GM21528 (cell line): ENCODE results near the gene RPGR.

Source experiments
- ATAC-seq: cut with Tn5 transposase; IDR thresholded peaks from one replicate; pipeline ENCODE4 v1.9.1; 2021; ENCODE audit warnings: mild to moderate bottlenecking, moderate library complexity; ENCODE audit not compliant: unreplicated experiment, low FRiP score

RPGR gene

GRCh38 chrX:38271154-38271716 lies 56.1 kb downstream of the RPGR start:
- peak; percentile 76 for ATAC-seq

- ATAC-seq = no peak
These were observed 59.3 kb downstream of the RPGR start for GRCh38 chrX:38268011-38268410.

GRCh38 chrX:38262715-38263620 lies 64.3 kb downstream of the RPGR start:
- ATAC-seq = no peak

- ATAC-seq = no peak
These were observed 67.1 kb downstream of the RPGR start for GRCh38 chrX:38260231-38260630.

- ATAC-seq = no peak
These were observed 71.3 kb downstream of the RPGR start for GRCh38 chrX:38256019-38256418.

- no peak for ATAC-seq
These were observed 77.3 kb downstream of the RPGR start for GRCh38 chrX:38249965-38250364.

- no peak for ATAC-seq
These were observed 80.3 kb downstream of the RPGR start for GRCh38 chrX:38247051-38247450.

- no peak for ATAC-seq
These were observed 86.8 kb downstream of the RPGR start for GRCh38 chrX:38240541-38240940.

GRCh38 chrX:38236901-38237615 lies 90.3 kb downstream of the RPGR start:
- ATAC-seq = no peak

- ATAC-seq = no peak
These were observed 93.2 kb downstream of the RPGR start for GRCh38 chrX:38233891-38234667.

GRCh38 chrX:38232079-38232686 lies 95.1 kb downstream of the RPGR start:
- ATAC-seq = no peak

GRCh38 chrX:38225093-38225492 lies 102.2 kb downstream of the RPGR start:
- ATAC-seq = no peak

- no peak for ATAC-seq
These were observed 103.1 kb downstream of the RPGR start for GRCh38 chrX:38224160-38224559.

GRCh38 chrX:38221391-38221929 lies 105.8 kb downstream of the RPGR start:
- ATAC-seq = no peak

- no peak for ATAC-seq
These were observed 106.6 kb downstream of the RPGR start, which contains the start of gene SRPX for GRCh38 chrX:38220415-38221390. SRPX (minus strand) TSS chrX:38220871; CDS start chrX:38220792, 79 bp downstream.

- ATAC-seq = no peak
These were observed 107.3 kb downstream of the RPGR start for GRCh38 chrX:38220024-38220414.
